Measurements from ENCODE around the gene IGSF1.

GRCh38 chrX:131270080-131270479 lies 19.0 kb downstream of the IGSF1 start:
- no peak for TF ChIP-seq CTCF (IDR thresholded peaks at IDR 0.05)
- TF ChIP-seq POLR2A (IDR thresholded peaks at IDR 0.05) = no peak

Data from Peyer's patch (tissue), 4 donors.